22Rv1 (cell line): ENCODE data around the gene MGAT3.

Experiments used
- ZFX ChIP-seq: fragments of 450-650 bp; IDR thresholded peaks from 2 replicates; pipeline ENCODE4 v1.6.1; 2017; ENCODE audit warnings: antibody characterized with exemption, borderline replicate concordance
- TF ChIP-seq, protein P1 (sequence below): fragments of 450-650 bp; IDR thresholded peaks from 2 replicates; pipeline ENCODE4 v1.5.1; 2017; ENCODE audit warnings: mild to moderate bottlenecking

GRCh38 chr22:39419911-39420310, 36.9 kb upstream of the MGAT3 start:
- TF ChIP-seq, protein P1, sequence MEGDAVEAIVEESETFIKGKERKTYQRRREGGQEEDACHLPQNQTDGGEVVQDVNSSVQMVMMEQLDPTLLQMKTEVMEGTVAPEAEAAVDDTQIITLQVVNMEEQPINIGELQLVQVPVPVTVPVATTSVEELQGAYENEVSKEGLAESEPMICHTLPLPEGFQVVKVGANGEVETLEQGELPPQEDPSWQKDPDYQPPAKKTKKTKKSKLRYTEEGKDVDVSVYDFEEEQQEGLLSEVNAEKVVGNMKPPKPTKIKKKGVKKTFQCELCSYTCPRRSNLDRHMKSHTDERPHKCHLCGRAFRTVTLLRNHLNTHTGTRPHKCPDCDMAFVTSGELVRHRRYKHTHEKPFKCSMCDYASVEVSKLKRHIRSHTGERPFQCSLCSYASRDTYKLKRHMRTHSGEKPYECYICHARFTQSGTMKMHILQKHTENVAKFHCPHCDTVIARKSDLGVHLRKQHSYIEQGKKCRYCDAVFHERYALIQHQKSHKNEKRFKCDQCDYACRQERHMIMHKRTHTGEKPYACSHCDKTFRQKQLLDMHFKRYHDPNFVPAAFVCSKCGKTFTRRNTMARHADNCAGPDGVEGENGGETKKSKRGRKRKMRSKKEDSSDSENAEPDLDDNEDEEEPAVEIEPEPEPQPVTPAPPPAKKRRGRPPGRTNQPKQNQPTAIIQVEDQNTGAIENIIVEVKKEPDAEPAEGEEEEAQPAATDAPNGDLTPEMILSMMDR: no peak
- TF ChIP-seq ZFX: no peak
